GM21360 (cell line): ENCODE measurements around the gene SMURF2.

Experiments
- ATAC-seq: cut with Tn5 transposase; IDR thresholded peaks from one replicate; pipeline ENCODE4 v1.9.1; 2021; ENCODE audit warnings: mild to moderate bottlenecking, moderate library complexity; ENCODE audit not compliant: unreplicated experiment

Gene SMURF2

GRCh38 chr17:64505340-64506200 is 156.5 kb downstream of the SMURF2 start:
- ATAC-seq = peak; percentile 1

DNA sequence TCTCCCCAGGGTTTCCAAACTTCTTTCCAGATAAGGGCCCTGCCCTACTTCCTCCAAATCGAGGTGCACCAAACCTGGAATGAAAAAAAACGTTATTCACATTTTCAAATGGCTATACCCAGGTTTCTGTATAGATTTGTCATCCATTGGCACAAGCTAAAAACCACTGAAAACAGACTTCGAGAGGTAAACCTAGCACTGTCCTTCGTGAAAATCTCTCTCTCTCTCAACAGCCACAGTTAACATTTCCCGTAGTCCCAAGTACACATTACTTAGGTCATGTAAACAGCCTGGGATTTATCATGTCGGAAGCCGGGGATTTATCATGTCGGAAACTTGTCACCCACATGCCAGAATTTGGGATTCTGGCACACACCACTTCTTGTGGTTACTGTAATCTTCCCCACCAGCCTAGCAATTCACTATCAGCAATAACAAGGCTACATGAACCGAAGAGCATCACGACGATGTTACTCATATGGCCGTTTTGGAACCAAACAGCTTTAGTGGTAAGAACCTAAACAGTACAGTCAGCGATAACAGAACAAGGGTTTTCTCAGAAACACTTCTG is 157.3 kb downstream of the SMURF2 start:
- ATAC-seq = no peak

GRCh38 chr17:64503821-64504768 is 158.0 kb downstream of the SMURF2 start:
- ATAC-seq = no peak

- no peak for ATAC-seq
These were observed 158.8 kb downstream of the SMURF2 start for GRCh38 chr17:64503341-64503740.

DNA sequence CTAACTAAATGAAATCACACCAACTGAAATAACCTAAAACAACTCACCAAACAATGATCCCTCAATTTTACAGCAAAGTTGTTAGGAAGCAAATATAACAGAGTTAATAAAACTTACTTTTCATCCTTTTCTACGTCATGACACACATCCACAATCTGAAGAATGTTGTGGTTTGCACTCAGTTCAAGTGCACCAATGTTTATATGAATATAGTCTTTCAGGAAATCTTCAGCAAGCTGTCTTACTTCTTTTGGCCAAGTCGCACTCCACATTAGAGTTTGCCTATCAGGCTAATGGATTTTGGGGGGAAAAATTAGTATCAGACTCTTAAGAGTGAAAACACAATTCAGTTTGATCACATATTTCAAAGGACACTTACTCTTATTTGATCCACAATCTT is 159.3 kb downstream of the SMURF2 start:
- no peak for ATAC-seq

- no peak for ATAC-seq
These were observed 160.1 kb downstream of the SMURF2 start for GRCh38 chr17:64502021-64502420.

GRCh38 chr17:64500862-64501765 is 161.0 kb downstream of the SMURF2 start:
- no peak for ATAC-seq

GRCh38 chr17:64500487-64500859 is 161.6 kb downstream of the SMURF2 start:
- ATAC-seq = no peak

DNA sequence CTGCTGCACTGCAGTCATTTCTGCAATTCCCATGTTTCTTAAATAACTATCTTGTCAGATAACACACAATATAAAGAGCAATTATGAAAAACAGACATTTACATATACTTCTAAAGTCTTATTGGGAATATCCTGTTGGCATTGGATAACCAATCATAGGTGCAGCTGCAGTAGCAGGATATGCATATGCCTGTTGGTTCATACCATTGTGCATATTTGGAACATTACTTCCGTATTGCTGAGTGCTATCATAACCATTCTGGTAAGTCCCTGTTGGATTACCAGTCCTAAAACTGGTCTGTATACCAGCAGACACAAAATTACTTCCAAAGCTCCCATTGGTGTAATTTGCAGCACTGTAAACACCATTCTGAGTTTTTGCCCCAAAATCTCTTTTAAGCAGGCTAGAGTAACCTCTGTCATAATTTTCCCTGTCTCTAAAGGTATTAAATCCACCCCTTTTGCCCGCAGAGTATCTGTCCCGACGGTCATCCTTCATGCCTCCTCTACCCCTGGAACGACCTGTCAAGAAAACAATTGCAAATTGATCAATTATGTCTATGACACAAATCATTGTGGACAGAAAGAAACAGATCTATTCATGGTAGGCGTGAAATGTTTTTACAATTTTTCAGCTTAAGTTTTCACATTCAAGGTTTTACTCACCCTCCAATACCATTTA is 162.2 kb downstream of the SMURF2 start:
- no peak for ATAC-seq

GRCh38 chr17:64498308-64499203 is 163.6 kb downstream of the SMURF2 start:
- no peak for ATAC-seq

DNA sequence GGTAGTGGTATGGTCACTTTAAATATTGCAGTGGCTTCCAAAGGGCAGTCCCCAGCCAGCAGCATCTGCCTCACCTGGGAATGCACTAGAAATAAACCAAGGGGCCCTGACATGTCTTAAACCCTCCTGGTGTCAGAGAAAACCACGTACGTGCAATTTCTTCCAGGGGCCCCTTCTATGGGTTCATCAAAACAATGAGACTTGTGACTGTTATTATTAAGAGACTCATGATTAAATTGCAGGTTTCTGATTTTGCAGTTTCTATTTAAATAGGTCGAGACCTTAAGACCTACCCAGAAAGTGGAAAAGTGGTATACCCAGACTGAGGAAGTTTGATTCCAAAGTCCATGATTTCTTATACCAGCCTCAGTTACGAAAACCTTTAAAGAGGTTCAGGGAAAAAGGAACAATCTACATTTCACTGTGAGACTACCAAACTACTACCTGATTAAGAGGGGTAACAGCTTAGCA is 164.5 kb downstream of the SMURF2 start:
- ATAC-seq = no peak

- peak; percentile 65 for ATAC-seq
These were observed 165.1 kb downstream of the SMURF2 start, which contains the start of gene POLG2 for GRCh38 chr17:64496786-64497564. Gene POLG2 (minus strand): TSS chr17:64497054. CDS start chr17:64496968, 86 bp downstream.

DNA sequence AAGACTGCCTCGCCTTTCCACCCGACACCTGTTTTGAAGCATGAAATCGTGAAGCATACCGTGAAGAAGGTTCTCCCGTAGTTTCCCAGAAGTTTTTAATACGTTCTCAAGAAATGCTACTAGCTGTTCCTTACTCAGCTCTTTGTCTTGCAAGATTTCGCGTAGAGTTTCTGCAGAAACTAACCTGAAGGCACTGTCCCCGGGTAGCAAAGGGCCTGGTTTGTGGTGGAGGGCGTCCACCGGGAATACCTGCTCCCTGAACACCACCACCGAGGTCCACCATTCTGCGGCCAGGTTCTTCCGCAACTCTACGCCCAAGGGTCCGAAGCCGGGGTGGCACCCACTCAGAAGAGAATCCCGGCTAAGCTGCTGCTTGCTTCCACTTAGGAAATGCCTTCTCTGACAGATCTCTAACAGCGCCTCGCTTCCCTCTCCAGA is 165.7 kb downstream of the SMURF2 start:
- ATAC-seq = peak; percentile 5
